HG03571 (cell line): ENCODE measurements around the gene MAST3.
A peak's percentile ranks its signal among the peaks of the same experiment; 100 is the strongest.
"Not testable (repeated sequence)": the region's sequence is repeated elsewhere in the genome, so short reads cannot be mapped to it uniquely, and the experiment has no call there.

Experiments
- ATAC-seq: cut with Tn5 transposase; IDR thresholded peaks from one replicate; pipeline ENCODE4 v1.9.1; 2021; ENCODE audit not compliant: unreplicated experiment

The MAST3 gene

GRCh38 chr19:18086590-18087138 is 10.9 kb upstream of the MAST3 start, which contains the start of gene IL12RB1:
IL12RB1 (minus strand) TSS chr19:18086934; CDS start chr19:18086823, 111 bp downstream.
- ATAC-seq = no peak

- not testable (repeated sequence) for ATAC-seq
Observed at GRCh38 chr19:18089096-18089541, 8.5 kb upstream of the MAST3 start.

- no peak for ATAC-seq
Observed at GRCh38 chr19:18089726-18090125, 7.9 kb upstream of the MAST3 start.

GRCh38 chr19:18090545-18091216 is 6.9 kb upstream of the MAST3 start:
- ATAC-seq = no peak

GRCh38 chr19:18091217-18091608 is 6.4 kb upstream of the MAST3 start:
- ATAC-seq = no peak

- ATAC-seq = no peak
Observed at GRCh38 chr19:18093439-18094161, 4.0 kb upstream of the MAST3 start.

GRCh38 chr19:18096258-18096657 is 1.3 kb upstream of the MAST3 start:
- ATAC-seq = no peak

- no peak for ATAC-seq
Observed at GRCh38 chr19:18097993-18098890, 664 bp downstream of the MAST3 start.

GRCh38 chr19:18098891-18099622 is 1.5 kb downstream of the MAST3 start:
- peak; percentile 51 for ATAC-seq

GRCh38 chr19:18099623-18099995 is 2.0 kb downstream of the MAST3 start:
- no peak for ATAC-seq

GRCh38 chr19:18100710-18101109 is 3.1 kb downstream of the MAST3 start:
- no peak for ATAC-seq

GRCh38 chr19:18101268-18101667 is 3.7 kb downstream of the MAST3 start:
- no peak for ATAC-seq

- no peak for ATAC-seq
Observed at GRCh38 chr19:18102916-18103542, 5.5 kb downstream of the MAST3 start.

- ATAC-seq = no peak
Observed at GRCh38 chr19:18104793-18105131, 7.2 kb downstream of the MAST3 start.

GRCh38 chr19:18105259-18105658 is 7.7 kb downstream of the MAST3 start:
- not testable (repeated sequence) for ATAC-seq

GRCh38 chr19:18107235-18107634 is 9.7 kb downstream of the MAST3 start:
- ATAC-seq = no peak

- no peak for ATAC-seq
Observed at GRCh38 chr19:18108897-18109296, 11.3 kb downstream of the MAST3 start.

- ATAC-seq = no peak
Observed at GRCh38 chr19:18109341-18109732, 11.8 kb downstream of the MAST3 start.

- ATAC-seq = no peak
Observed at GRCh38 chr19:18109733-18110608, 12.4 kb downstream of the MAST3 start.
